GM21528 (cell line): ENCODE measurements around the gene MEI1.
"Not testable (repeated sequence)": the region's sequence is repeated elsewhere in the genome, so short reads cannot be mapped to it uniquely, and the experiment has no call there.

Experiments
- ATAC-seq: cut with Tn5 transposase; IDR thresholded peaks from one replicate; pipeline ENCODE4 v1.9.1; 2021; ENCODE audit warnings: mild to moderate bottlenecking, moderate library complexity; ENCODE audit not compliant: unreplicated experiment, low FRiP score

The MEI1 gene

GRCh38 chr22:41834005-41834944, 135.0 kb downstream of the MEI1 start:
- ATAC-seq, result no peak

GRCh38 chr22:41835462-41835861, 136.2 kb downstream of the MEI1 start:
- not testable (repeated sequence) for ATAC-seq

- no peak for ATAC-seq
These were observed 137.2 kb downstream of the MEI1 start for GRCh38 chr22:41836551-41836950.

GRCh38 chr22:41838842-41839618, 139.7 kb downstream of the MEI1 start:
- ATAC-seq, result no peak

GRCh38 chr22:41840216-41840615, 140.9 kb downstream of the MEI1 start:
- no peak for ATAC-seq

GRCh38 chr22:41841085-41841712, 141.9 kb downstream of the MEI1 start:
- ATAC-seq, result no peak

- ATAC-seq, result no peak
These were observed 144.0 kb downstream of the MEI1 start for GRCh38 chr22:41842996-41843970.

- ATAC-seq, result no peak
These were observed 144.7 kb downstream of the MEI1 start for GRCh38 chr22:41844036-41844435.

GRCh38 chr22:41844513-41844912, 145.2 kb downstream of the MEI1 start:
- no peak for ATAC-seq

GRCh38 chr22:41845380-41846267, 146.3 kb downstream of the MEI1 start:
- ATAC-seq, result no peak

- no peak for ATAC-seq
These were observed 147.1 kb downstream of the MEI1 start for GRCh38 chr22:41846268-41846987.

GRCh38 chr22:41847300-41847699, 148.0 kb downstream of the MEI1 start:
- no peak for ATAC-seq

GRCh38 chr22:41848468-41848867, 149.2 kb downstream of the MEI1 start:
- no peak for ATAC-seq
